Uterus (tissue), 2 donors: ENCODE results near the gene PRELID3B.

Source experiments
- CTCF ChIP-seq, 4 experiments: fragments of 200-600 bp in 2 of 4; fragments of 450-650 bp in 2 of 4; sonication (generic) in 2 of 4; IDR thresholded peaks; one replicate each; pipeline ENCODE4 v1.5.1; 2016 to 2019; ENCODE audit warnings: antibody characterized with exemption in 4 of 4, mild to moderate bottlenecking in 2 of 4, moderate library complexity in 1 of 4
- POLR2A ChIP-seq, 2 donors: fragments of 450-650 bp; IDR thresholded peaks; one replicate each; pipeline ENCODE4 v1.6.1; 2016; ENCODE audit warnings: antibody characterized with exemption in 2 of 2, mild to moderate bottlenecking in 1 of 2, moderate library complexity in 1 of 2

- TF ChIP-seq CTCF (IDR thresholded peaks at IDR 0.05) (no peak), POLR2A (IDR thresholded peaks at IDR 0.05) (no peak)
Measured at GRCh38 chr20:59044295-59044694, 1.7 kb upstream of the PRELID3B start.
